Small intestine (tissue), 7 donors: ENCODE results near the gene THSD4. TPM values are rescaled to one million over a fixed set of nuclear protein-coding genes. Genes with fewer than 3 reads are reported as not detected.

Experiments used
- DNase-seq, 2 donors: peaks; one replicate each; pipeline versions ENCODE4 v3.0.0 to v3.0.0-alpha.2; 2013
- FAIRE-seq: peaks from 2 replicates; lab custom pipeline; 2012; peaks lifted over from hg19 to GRCh38; lab: Jason Lieb, UNC
- H3K27ac ChIP-seq, 3 donors: one replicate each; pipeline ENCODE4 v1.5.1; 2013; ENCODE audit warnings: low read length in 2 of 3, mild to moderate bottlenecking in 2 of 3, control low read depth in 1 of 3, inconsistent platforms in 1 of 3, low read depth in 1 of 3, moderate library complexity in 1 of 3
- H3K27me3 ChIP-seq, 3 donors: one replicate each; pipeline ENCODE4 v1.6.1; 2013; ENCODE audit warnings: low read length in 3 of 3, inconsistent platforms in 1 of 3; ENCODE audit not compliant: control insufficient read depth in 3 of 3, insufficient read depth in 3 of 3
- H3K36me3 ChIP-seq, 3 donors: one replicate each; pipeline ENCODE4 v1.6.1; 2013; ENCODE audit warnings: low read length in 3 of 3, inconsistent platforms in 1 of 3, low read depth in 1 of 3, mild to moderate bottlenecking in 1 of 3, moderate library complexity in 1 of 3; ENCODE audit not compliant: control insufficient read depth in 3 of 3, insufficient read depth in 2 of 3
- H3K4me1 ChIP-seq, 3 donors: one replicate each; pipeline ENCODE4 v1.6.1; 2013; ENCODE audit warnings: low read length in 2 of 3, inconsistent platforms in 1 of 3, low read depth in 1 of 3, mild to moderate bottlenecking in 1 of 3, moderate library complexity in 1 of 3; ENCODE audit not compliant: control insufficient read depth in 3 of 3, insufficient read depth in 2 of 3
- H3K4me3 ChIP-seq, 3 donors: one replicate each; pipeline ENCODE4 v1.5.1; 2013; ENCODE audit warnings: low read length in 3 of 3, control low read depth in 1 of 3, inconsistent platforms in 1 of 3, low read depth in 1 of 3, mild to moderate bottlenecking in 1 of 3, moderate library complexity in 1 of 3
- H3K9me3 ChIP-seq, 2 donors: one replicate each; pipeline ENCODE4 v1.6.1; 2013; ENCODE audit warnings: low read depth in 1 of 2, low read length in 1 of 2; ENCODE audit not compliant: control insufficient read depth in 2 of 2, insufficient read depth in 1 of 2
- WGBS, 3 donors: extraction: QIAGEN DNeasy Blood & Tissue Kit; methylation state at CpG; one replicate each; pipeline ENCODE4 v1.1.7; 2013; 5-methylcytosine and 5-hydroxymethylcytosine counted together
- polyA plus RNA-seq, 4 donors: library from polyadenylated mRNA; stranded (reverse) in 3 of 4; unstranded in 1 of 4; fragments of 200-250 nt in 3 of 4; fragments of 120-200 nt in 1 of 4; gene quantifications; one replicate each; pipeline versions ENCODE4 v1.2.1 to v1.2.3, GENCODE V29; 2013
- donor health status: healthy with polysubstance abuse.
- donor health status: control.
- donor health status: control.
- donor health status: Bipolar disorder and iron deficiency.
- donor health status: healthy.

The THSD4 gene
- polyA plus RNA-seq, 4 donors: 3.6 to 14.4 (median 9.7) TPM

DNA sequence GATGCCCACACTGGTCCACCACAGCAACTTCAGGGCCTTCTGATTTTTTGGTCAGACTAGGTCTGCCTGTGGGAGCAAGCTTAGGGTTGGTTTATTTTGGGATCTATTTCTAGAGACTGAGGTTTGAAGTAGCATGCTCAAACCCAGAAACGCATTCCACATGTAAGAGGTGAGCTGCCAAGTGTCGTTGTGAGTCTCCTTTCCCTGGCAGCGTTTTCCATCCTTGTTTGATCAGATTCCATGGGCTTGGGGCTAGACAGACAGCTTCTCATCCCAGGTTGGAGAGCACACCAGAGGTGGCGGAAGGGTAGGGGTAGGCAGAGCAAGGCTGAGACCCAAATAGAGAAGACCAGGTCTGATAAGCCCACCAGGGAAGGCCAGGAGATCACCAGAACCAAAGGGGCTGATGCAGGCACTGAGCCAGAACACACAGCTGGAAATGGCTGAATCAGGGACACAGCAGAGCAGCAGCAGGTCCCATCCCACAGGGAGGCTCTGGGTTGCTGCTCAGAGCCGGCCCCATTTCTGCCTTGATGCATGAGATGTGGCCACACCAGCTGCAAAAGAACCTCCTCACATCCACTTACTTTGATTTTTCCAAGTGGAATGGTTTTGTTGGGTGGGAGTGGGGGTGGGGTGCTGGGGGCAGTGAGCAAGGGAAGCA lies 186.8 kb downstream of the THSD4 start:
- no peak overlapping the region for H3K4me3 ChIP-seq
- no peaks in the 10 kb centered on the region for H3K9me3 ChIP-seq
- peak overlapping the region in 1 of 3 donors; percentile 34 for H3K27ac ChIP-seq
- no peak for DNase-seq
- H3K4me1 ChIP-seq: no peaks in the 10 kb centered on the region
- no peaks in the 10 kb centered on the region for H3K27me3 ChIP-seq
- FAIRE-seq: no peak
- H3K36me3 ChIP-seq: no peaks in the 10 kb centered on the region
- 77 to 83% (median 79%) methylated on average over 5 of the region's 5 CpGs for WGBS, 3 donors

GRCh38 chr15:71302861-71303410 lies 187.7 kb downstream of the THSD4 start:
- no peak for DNase-seq
- Histone ChIP-seq H3K27me3 (no peaks in the 10 kb centered on the region), H3K4me3 (no peak overlapping the region), H3K27ac (no peak overlapping the region), H3K36me3 (no peaks in the 10 kb centered on the region), H3K9me3 (peaks cover 0 to 2% of the 10 kb centered on the region in 2 donors), H3K4me1 (no peaks in the 10 kb centered on the region)
- FAIRE-seq: no peak
- WGBS, 3 donors: 77 to 98% (median 89%) methylated on average over 6 of the region's 6 CpGs

GRCh38 chr15:71303977-71304376 lies 188.7 kb downstream of the THSD4 start:
- Histone ChIP-seq H3K27me3 (no peaks in the 10 kb centered on the region), H3K27ac (no peak overlapping the region), H3K4me1 (no peaks in the 10 kb centered on the region), H3K36me3 (no peaks in the 10 kb centered on the region), H3K9me3 (peaks cover 0 to 5% of the 10 kb centered on the region in 2 donors), H3K4me3 (no peak overlapping the region)
- DNase-seq (no peak), FAIRE-seq (no peak)
- 91 to 93% (median 93%) methylated on average over 2 of the region's 2 CpGs for WGBS, 3 donors

GRCh38 chr15:71304681-71305080 lies 189.4 kb downstream of the THSD4 start:
- no peak for DNase-seq
- WGBS, 3 donors: 80 to 86% (median 85%) methylated on average over 4 of the region's 4 CpGs
- H3K27me3 ChIP-seq: no peaks in the 10 kb centered on the region

GRCh38 chr15:71306538-71306937 lies 191.3 kb downstream of the THSD4 start:
- DNase-seq (no peak), FAIRE-seq (no peak)
- H3K9me3 ChIP-seq: peaks cover 0 to 5% of the 10 kb centered on the region in 2 donors
- H3K4me1 ChIP-seq: no peaks in the 10 kb centered on the region
- no peaks in the 10 kb centered on the region for H3K27me3 ChIP-seq
- H3K4me3 ChIP-seq: no peak overlapping the region
- no peak overlapping the region for H3K27ac ChIP-seq
- H3K36me3 ChIP-seq: no peaks in the 10 kb centered on the region

More at GRCh38 chr15:71304681-71305080, 189.4 kb downstream of the THSD4 start:
- Histone ChIP-seq H3K27ac (no peak overlapping the region), H3K4me3 (no peak overlapping the region), H3K4me1 (no peaks in the 10 kb centered on the region), H3K36me3 (no peaks in the 10 kb centered on the region), H3K9me3 (peaks cover 0 to 5% of the 10 kb centered on the region in 2 donors)
- no peak for FAIRE-seq

GRCh38 chr15:71312194-71312708 lies 197.0 kb downstream of the THSD4 start:
- WGBS, 3 donors: 83 to 86% (median 85%) methylated on average over 8 of the region's 8 CpGs
- no peaks in the 10 kb centered on the region for H3K4me1 ChIP-seq
- no peak overlapping the region for H3K27ac ChIP-seq
- no peak for FAIRE-seq
- H3K36me3 ChIP-seq: peaks cover 0 to 2% (median 0%) of the 10 kb centered on the region in 3 donors
- DNase-seq: no peak
- H3K27me3 ChIP-seq: no peaks in the 10 kb centered on the region
- H3K9me3 ChIP-seq: peaks cover 0 to 9% of the 10 kb centered on the region in 2 donors
- no peak overlapping the region for H3K4me3 ChIP-seq

DNA sequence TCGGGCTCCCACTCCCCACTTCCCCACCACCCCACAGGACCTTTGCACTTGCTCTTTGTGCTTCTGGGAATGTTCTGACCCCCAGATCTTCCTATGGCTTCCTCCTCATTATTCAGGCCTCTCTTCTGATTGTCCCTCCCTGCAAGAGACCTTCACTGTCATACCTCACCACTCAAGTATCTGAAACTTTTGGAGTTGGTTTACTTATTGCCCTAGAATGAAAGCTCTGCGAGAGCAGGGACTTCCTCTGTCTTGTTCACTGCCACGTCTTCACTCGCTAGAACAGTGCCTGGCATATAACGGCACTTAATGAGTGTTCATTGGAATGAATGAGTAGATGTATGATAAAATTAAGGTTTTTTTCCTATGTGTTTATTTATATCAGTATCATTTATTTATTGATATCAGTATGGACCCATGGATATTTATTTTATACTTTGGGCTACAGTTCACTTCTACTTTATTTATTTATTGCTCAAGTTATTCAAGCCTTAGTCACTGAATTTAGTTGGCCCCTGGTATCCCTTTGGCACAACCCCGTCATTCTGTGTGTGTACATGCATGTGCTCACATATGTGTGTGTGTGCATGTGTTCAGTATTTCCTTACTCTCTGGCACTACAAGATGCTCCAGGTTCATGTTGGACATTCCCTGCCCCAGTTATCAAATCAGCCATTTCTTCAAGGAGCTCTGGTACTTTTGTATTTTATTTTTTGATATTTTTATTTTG lies 197.6 kb downstream of the THSD4 start:
- H3K4me1 ChIP-seq: no peaks in the 10 kb centered on the region
- H3K4me3 ChIP-seq: no peak overlapping the region
- H3K27me3 ChIP-seq: no peaks in the 10 kb centered on the region
- DNase-seq: no peak
- FAIRE-seq: no peak
- no peak overlapping the region for H3K27ac ChIP-seq
- 74 to 82% (median 82%) methylated on average over 6 of the region's 6 CpGs for whole genome bisulfite sequencing, 3 donors
- H3K36me3 ChIP-seq: peaks cover 0 to 2% (median 0%) of the 10 kb centered on the region in 3 donors
- H3K9me3 ChIP-seq: peaks cover 0 to 11% of the 10 kb centered on the region in 2 donors

DNA sequence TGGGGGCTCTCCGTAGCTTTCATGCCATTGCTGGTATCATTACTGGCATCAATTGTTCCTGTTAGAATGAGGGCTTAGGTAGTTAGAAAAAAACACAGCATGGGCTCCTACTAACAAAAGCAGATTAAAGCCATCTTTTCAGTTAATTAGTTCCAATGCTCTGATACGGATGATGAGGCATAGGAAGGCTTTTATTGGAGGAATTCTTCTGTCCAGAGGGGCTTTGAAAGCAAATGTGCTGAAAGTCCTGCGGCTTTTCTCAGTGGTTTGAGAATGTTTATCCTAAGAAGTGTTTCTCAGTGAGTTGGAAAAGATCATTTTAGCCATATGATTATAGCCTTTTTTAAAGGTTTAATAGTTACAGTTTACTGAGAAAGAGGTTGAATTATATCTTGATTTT lies 198.5 kb downstream of the THSD4 start:
- Histone ChIP-seq H3K4me1 (no peaks in the 10 kb centered on the region), H3K36me3 (peaks cover 0 to 2% (median 0%) of the 10 kb centered on the region in 3 donors), H3K27me3 (no peaks in the 10 kb centered on the region), H3K4me3 (no peak overlapping the region), H3K9me3 (peaks cover 0 to 8% of the 10 kb centered on the region in 2 donors), H3K27ac (no peak overlapping the region)
- 76 to 91% (median 84%) methylated on average over 3 of the region's 3 CpGs for WGBS, 3 donors
- FAIRE-seq (no peak), DNase-seq (no peak)
